NCI-H2196 treated with DMSO at 0.1 percent for 48 hours (cell line): Measurements from ENCODE around the gene ERC2.

Experiments used
- DNase-seq: peaks from one replicate; lab custom pipeline; 2025; ENCODE audit not compliant: unreplicated experiment; lab: John Stamatoyannopoulos, UW

The ERC2 gene

GRCh38 chr3:55633333-55633732, 834.9 kb downstream of the ERC2 start:
- DNase-seq: no peak

GRCh38 chr3:55631766-55632331, 836.4 kb downstream of the ERC2 start:
- DNase-seq: no peak

GRCh38 chr3:55630921-55631299, 837.4 kb downstream of the ERC2 start:
- no peak for DNase-seq

- no peak for DNase-seq
Observed at GRCh38 chr3:55630280-55630920, 837.9 kb downstream of the ERC2 start.

GRCh38 chr3:55629432-55629831, 838.8 kb downstream of the ERC2 start:
- no peak for DNase-seq

GRCh38 chr3:55626279-55626665, 842.0 kb downstream of the ERC2 start:
- DNase-seq: no peak

GRCh38 chr3:55624238-55624637, 844.0 kb downstream of the ERC2 start:
- DNase-seq: no peak

- DNase-seq: no peak
Observed at GRCh38 chr3:55623786-55624185, 844.5 kb downstream of the ERC2 start.

- no peak for DNase-seq
Observed at GRCh38 chr3:55622733-55623132, 845.5 kb downstream of the ERC2 start.

GRCh38 chr3:55622116-55622515, 846.2 kb downstream of the ERC2 start:
- no peak for DNase-seq

- no peak for DNase-seq
Observed at GRCh38 chr3:55621648-55622047, 846.6 kb downstream of the ERC2 start.

- DNase-seq: no peak
Observed at GRCh38 chr3:55621026-55621422, 847.2 kb downstream of the ERC2 start.

- DNase-seq: no peak
Observed at GRCh38 chr3:55620351-55621025, 847.8 kb downstream of the ERC2 start.

- DNase-seq: no peak
Observed at GRCh38 chr3:55619046-55619808, 849.0 kb downstream of the ERC2 start.

GRCh38 chr3:55617385-55617784, 850.9 kb downstream of the ERC2 start:
- no peak for DNase-seq

GRCh38 chr3:55616803-55617202, 851.5 kb downstream of the ERC2 start:
- no peak for DNase-seq

GRCh38 chr3:55615694-55616295, 852.5 kb downstream of the ERC2 start:
- no peak for DNase-seq

- DNase-seq: no peak
Observed at GRCh38 chr3:55615039-55615693, 853.1 kb downstream of the ERC2 start.

- DNase-seq: no peak
Observed at GRCh38 chr3:55611121-55611520, 857.1 kb downstream of the ERC2 start.

GRCh38 chr3:55609230-55609827, 858.9 kb downstream of the ERC2 start:
- no peak for DNase-seq
